Stimulated activated CD8-positive, alpha-beta memory T cell treated with anti-CD3 and anti-CD28 coated beads, Interleukin-12 subunit alpha, Interleukin-12 subunit beta, amount 100 ng/mL, for 24 hours (primary cell): ENCODE results near the gene MAMLD1.

Experiments
- DNase-seq: peaks from one replicate; pipeline ENCODE4 v3.0.0-alpha.2; 2020; ENCODE audit errors: extremely low read depth

The MAMLD1 gene

GRCh38 chrX:150352581-150352980 lies 10.5 kb upstream of the MAMLD1 start:
- no peak for DNase-seq

DNA sequence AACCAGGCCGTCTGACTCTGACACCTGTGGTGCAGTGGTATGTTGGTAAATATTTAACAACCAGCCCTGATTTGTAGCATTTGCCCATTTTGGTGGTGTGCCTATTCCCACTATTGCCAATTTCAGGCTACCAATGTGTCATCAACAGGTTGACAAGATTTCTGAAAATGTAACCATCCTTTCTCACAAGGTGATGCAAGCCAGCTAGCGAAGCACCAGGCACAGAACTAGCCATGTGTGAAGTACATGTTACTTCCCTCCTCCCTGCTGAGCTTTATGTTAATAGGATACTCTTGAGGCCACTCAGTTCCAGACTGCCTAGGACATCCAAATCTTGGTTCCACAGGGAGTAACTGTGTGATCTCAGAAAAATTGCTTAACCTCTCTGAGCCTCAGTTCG lies 7.2 kb upstream of the MAMLD1 start:
- no peak for DNase-seq

GRCh38 chrX:150357790-150358189 lies 5.3 kb upstream of the MAMLD1 start:
- DNase-seq: no peak

DNA sequence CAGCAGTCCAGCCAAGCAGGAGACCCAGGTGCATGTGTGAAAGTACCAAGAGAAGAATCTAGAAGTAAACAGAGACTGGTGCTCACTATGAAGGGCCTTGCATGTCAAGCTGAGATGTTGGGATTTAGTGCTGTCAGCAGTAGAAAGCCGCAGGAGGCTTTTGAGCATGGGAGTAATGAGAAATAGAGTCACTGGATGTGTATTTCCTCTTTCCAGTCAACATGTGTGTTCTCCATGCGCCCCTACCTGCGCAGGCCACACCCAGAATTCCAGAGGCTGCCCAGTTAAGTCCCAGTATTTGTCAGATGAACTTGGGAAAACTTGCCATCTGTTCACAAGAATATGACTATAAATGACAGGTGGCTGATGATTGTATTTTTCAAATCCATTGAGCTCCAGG lies 4.5 kb upstream of the MAMLD1 start:
- DNase-seq: no peak

GRCh38 chrX:150360331-150360730 lies 2.8 kb upstream of the MAMLD1 start:
- no peak for DNase-seq

- DNase-seq: no peak
Observed at GRCh38 chrX:150361070-150361776, 1.9 kb upstream of the MAMLD1 start.

DNA sequence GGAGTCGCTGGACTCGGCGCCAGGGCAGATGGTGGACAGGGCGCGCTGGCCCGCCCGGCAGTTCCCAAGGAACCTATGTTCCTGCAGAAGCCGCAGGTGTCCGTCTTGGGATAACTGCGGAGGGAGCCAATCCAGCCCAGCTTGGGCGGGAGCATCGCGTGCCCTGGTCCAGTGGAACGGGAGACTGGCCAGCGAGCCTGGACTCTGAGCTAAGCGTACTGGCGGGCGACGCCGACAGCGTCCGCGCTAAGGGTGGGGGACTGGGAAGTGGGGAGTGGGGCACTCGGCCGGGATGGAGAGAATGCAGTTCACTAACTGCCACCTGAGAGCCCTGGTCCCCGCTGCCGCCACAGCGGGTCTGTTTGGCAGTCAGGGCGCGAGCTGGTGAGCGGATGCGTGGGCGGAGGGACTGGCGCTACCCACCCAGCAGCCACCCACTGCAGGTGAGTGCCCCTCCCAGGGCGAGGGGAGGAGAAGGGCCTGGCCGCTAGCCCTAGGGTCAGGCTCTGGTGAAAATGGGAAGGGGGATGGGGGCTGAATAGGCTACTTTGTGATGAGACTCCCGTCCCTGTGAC lies 1.3 kb upstream of the MAMLD1 start:
- DNase-seq: no peak

GRCh38 chrX:150363561-150364346 lies 637 bp downstream of the MAMLD1 start:
- DNase-seq: no peak

- DNase-seq: no peak
Observed at GRCh38 chrX:150364347-150365050, 1.4 kb downstream of the MAMLD1 start.

- no peak for DNase-seq
Observed at GRCh38 chrX:150365051-150365989, 2.2 kb downstream of the MAMLD1 start.

GRCh38 chrX:150365990-150366911 lies 3.1 kb downstream of the MAMLD1 start:
- no peak for DNase-seq

DNA sequence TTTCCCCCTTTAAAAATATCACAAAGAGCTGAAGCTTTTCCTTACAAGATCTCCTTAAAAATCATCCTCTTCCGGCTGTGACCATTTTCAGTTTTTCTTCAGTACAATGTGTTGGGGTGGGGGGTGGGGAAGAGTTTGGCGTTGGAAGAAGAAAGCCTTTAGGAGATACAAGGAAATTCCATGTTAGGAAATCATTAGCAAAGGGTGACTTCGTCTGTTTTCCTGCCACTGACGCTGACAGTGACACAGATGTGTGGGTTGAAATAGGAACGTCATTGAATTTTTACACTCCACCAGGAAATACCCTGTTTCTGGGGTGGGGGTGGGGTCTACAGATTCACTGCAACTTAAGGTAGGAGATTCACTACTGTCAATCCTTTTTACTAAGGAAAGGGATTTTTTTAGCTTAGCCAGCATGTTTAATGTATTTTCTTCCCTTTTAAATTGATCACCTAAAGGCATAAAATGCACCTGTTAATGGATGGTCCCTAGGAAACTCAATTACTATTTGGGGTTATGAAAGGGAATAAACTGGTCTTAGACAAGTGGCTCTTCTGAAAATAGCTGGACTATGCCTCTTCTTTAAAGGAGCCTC lies 3.9 kb downstream of the MAMLD1 start:
- no peak for DNase-seq

DNA sequence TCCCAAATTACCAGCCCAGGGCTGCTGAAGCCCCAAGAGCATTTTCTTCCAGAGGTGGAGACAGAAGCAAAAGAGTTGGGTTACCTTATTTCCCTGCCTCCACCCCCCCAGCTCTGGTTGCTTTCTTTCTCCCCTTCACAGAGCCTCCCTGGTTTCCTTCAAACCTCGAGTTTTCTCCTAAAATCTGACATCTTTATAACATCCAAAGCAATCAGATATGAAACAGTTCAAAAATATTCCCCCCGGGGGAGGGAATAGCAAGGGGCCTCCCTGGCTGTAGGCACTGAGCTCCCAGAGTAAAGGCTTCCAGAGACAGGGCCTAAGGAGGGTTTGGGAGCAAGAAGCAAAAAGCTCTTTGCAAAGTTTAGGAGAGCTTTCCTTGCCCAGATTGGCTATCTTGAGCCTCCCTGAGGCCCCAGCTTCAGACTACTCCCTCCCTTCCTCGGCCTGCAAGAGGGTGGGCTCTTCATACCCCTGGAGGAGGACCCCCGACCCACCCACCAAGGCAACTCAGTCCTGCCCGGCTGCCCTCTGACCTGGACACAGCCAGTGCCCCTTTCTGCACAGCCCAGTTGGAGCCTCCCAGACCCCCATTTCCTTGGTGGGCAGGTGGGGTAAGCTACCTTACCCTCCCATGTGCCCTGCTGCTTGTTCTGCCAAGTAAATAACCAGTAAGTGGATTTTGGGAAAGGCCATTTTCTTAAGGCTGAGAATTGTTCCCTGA lies 7.6 kb downstream of the MAMLD1 start:
- DNase-seq: no peak

GRCh38 chrX:150371877-150372276 lies 8.8 kb downstream of the MAMLD1 start:
- DNase-seq: no peak

DNA sequence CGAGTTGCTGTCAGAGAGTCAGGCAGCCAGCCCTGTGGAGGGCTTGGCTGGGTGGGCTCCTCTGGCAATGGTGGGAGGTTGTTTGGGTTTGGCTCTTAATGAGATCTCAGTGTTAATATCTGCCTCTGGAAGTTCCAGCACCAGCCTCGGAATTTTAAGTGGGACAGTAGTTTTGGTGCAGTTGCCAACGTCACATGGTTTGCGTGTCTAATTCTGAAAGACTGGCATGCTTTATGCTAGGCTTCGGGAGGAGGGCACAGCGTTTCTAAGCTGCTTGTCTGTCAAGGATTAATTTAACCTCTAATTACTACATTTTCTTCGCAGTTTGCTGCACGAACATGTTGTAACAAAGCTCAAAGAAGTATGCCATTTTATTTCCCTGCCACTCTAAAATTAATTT lies 9.2 kb downstream of the MAMLD1 start:
- no peak for DNase-seq

DNA sequence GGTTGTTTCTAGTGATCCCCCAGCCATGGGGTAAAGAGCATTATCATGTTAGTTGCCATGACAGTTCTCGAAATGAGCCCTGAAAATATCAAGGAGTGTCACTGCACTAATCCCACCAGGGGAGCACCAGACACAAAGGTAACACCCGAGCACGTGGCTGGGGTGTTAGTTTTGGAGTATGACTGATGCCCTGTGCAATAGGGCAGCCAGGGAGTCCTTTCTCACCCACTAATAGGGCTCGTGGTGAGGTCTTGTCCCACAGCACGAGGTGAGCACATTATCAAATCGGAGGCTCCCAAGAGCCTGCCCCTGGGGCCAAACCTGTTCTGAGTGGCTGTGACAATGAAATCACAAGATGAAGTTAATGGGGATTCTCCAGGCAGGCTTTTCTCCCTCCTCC lies 9.6 kb downstream of the MAMLD1 start:
- no peak for DNase-seq

GRCh38 chrX:150375243-150375770 lies 12.2 kb downstream of the MAMLD1 start:
- no peak for DNase-seq

GRCh38 chrX:150377005-150377404 lies 13.9 kb downstream of the MAMLD1 start:
- DNase-seq: no peak

GRCh38 chrX:150405006-150405405 lies 41.9 kb downstream of the MAMLD1 start:
- no peak for DNase-seq
